SJSA1 (cell line): ENCODE measurements around the gene PRIMPOL. TPM values are rescaled to one million over a fixed set of nuclear protein-coding genes. Genes with fewer than 3 reads are reported as not detected.
"Not testable (repeated sequence)": the region's sequence is repeated elsewhere in the genome, so short reads cannot be mapped to it uniquely, and the experiment has no call there.

ENCODE experiments used
- DNase-seq, 2 experiments: peaks; one replicate each; pipeline ENCODE4 v3.0.0-alpha.2; 2015 to 2020; ENCODE audit warnings: low spot score in 2 of 2, low read depth in 1 of 2
- H3K27ac ChIP-seq: fragments of 250-450 bp; sonication (Bioruptor Pico); 2 replicates; pipeline ENCODE4 v1.5.1; 2020; ENCODE audit warnings: mild to moderate bottlenecking, moderate library complexity
- H3K27me3 ChIP-seq: fragments of 250-450 bp; sonication (Bioruptor Pico); replicated peaks from 2 replicates; pipeline ENCODE4 v1.5.1; 2020; ENCODE audit warnings: mild to moderate bottlenecking, moderate library complexity
- H3K36me3 ChIP-seq: fragments of 250-450 bp; sonication (Bioruptor Pico); 2 replicates; pipeline ENCODE4 v1.5.1; 2020; ENCODE audit warnings: mild to moderate bottlenecking
- H3K4me1 ChIP-seq: fragments of 250-450 bp; sonication (Bioruptor Pico); replicated peaks from 2 replicates; pipeline ENCODE4 v1.6.1; 2021; ENCODE audit warnings: mild to moderate bottlenecking
- H3K4me3 ChIP-seq: fragments of 250-450 bp; sonication (Bioruptor Pico); 2 replicates; pipeline ENCODE4 v1.5.1; 2020; ENCODE audit warnings: mild to moderate bottlenecking
- H3K9me3 ChIP-seq: fragments of 250-450 bp; sonication (Bioruptor Pico); replicated peaks from 2 replicates; pipeline ENCODE4 v1.5.1; 2020; ENCODE audit warnings: mild to moderate bottlenecking
- total RNA-seq: library from RNA; depleted of rRNA; stranded (reverse); fragments of >200 nt; shearing (Covaris generic); gene quantifications from 2 replicates; pipeline ENCODE4 v1.2.3, GENCODE V29; 2014

The PRIMPOL gene
- total RNA-seq, 1 experiment from 2014 or later, result 27.4 TPM

DNA sequence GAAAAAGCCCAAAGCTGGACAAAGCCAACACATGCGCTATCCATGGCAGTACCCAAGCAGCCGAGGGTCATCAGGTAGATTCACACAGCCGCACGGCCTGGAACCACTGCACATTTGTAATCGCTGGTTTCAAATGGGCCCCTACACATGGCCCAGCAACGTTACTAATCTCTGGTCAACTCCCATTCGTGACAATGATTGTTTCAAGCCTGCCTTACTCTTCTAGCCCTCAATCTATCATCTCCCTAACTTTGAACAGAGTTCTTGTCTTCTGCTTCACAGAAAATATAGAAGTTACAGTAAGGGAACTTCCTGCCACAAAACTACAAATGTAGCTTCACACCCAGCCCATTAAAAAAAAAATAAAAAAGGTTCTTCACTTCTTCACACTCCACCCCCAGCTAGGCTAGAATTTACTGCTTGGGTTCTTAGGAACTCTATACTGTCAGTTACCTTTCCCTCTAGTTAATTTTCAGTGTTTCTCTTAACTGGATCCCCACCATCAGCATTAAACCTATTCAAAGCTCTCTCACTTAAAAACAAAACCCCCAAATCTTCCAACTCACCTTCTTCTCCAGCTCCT is 24.5 kb upstream of the PRIMPOL start:
- Histone ChIP-seq H3K4me3 (no peak overlapping the region), H3K9me3 (no peaks in the 10 kb centered on the region), H3K27me3 (no peaks in the 10 kb centered on the region), H3K4me1 (no peaks in the 10 kb centered on the region), H3K27ac (no peak overlapping the region), H3K36me3 (peaks cover 16% of the 10 kb centered on the region)
- DNase-seq, result no peak

DNA sequence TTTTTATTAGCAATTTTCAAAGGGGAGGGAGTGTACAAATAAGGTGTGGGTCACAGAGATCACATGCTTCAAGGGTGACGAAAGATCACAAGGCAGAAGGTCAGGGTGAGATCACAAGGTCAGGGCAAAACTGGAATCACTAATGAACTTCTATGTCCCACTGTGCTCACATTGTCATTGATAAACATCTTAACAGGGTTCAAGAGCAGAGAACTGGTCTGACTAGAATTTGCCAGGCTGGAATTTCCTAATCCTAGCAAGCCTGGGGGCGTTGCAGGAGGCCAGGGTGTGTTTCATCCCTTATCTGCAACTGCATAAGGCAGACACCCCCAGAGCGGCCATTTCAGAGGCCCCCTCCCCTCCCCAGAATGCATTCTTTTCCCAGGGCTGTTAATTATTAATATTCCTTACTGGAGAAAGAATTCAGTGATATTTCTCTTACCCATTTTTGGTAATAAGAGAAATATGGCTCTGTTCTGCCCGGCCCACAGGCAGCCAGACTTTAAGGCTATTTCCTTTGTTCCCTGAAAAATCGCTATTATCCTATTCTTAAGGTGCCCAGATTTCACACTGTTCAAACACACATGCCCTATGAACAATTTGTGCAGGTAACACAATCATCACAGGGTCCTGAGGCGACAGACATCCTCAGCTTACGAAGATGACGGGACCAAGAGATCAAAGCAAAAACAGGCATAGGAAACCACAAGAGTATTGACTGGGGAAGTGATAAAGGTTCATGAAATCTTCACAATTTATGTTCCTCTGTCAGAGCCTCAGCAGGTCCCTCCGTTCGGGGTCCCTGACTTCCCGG is 23.5 kb upstream of the PRIMPOL start:
- H3K4me1 ChIP-seq, H3K4me3 ChIP-seq, H3K9me3 ChIP-seq, H3K27ac ChIP-seq, DNase-seq, H3K27me3 ChIP-seq: not testable (repeated sequence)
- H3K36me3 ChIP-seq, result peaks cover 26% of the 10 kb centered on the region

DNA sequence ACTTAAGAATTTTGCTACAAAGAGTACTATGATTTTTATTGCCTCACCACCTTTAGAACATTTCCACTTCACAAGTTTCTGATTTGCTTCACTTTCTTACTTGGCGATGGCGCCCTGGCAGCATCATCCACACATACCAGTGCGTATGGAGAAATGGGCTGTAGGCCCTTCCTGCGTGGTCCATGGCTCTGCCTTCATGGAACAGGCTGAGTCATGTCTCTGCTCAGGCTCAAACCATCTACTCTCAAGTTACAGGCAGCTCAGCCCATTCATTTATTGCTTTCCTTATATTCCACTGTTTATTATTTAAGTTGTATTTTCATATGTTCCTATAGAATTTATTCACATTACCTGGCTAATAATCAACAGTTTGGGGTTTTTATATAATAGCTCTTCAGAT is 21.4 kb upstream of the PRIMPOL start:
- Histone ChIP-seq H3K4me3 (no peak overlapping the region), H3K4me1 (no peaks in the 10 kb centered on the region), H3K27me3 (no peaks in the 10 kb centered on the region), H3K9me3 (no peaks in the 10 kb centered on the region), H3K36me3 (peaks cover 45% of the 10 kb centered on the region), H3K27ac (no peak overlapping the region)
- no peak for DNase-seq

DNA sequence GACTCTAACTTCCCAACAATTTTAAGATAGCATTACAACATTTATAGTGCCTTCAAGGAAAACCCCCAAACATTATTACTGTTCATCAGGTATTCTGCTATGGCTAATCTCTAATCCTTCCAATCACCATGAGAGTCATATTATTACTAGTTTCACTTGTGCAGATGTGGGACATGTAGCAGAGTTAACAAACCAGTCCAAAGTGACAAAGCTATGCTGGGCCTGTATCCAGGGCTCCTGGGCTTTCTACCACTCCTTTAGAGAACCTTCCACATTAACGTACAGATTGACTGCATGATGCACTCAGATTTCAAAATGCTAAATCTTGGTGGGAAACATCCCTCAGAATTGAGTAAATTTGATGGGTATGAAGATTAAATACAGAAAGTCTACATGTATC is 16.7 kb upstream of the PRIMPOL start:
- Histone ChIP-seq H3K36me3 (peaks cover 81% of the 10 kb centered on the region), H3K27me3 (no peaks in the 10 kb centered on the region), H3K27ac (no peak overlapping the region), H3K4me3 (no peak overlapping the region), H3K9me3 (no peaks in the 10 kb centered on the region), H3K4me1 (no peaks in the 10 kb centered on the region)
- DNase-seq, result no peak

DNA sequence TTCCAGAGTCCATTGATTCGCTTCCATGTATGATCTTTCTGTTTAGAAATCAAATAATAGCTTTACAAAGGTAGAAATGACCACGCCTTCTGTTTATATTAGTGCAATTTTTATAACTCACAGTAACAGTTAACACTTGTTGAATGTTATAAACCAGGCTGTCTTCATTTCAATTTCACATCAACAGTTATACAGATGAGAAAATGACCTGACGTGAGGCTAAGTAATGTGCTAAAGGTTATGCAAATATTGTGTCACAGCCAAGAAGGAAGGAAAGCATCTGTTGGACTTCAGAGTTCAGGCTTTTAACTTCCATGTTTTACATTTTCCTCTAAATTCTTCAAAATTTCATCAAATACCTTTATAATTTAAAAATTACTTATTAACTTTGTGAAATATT is 14.2 kb upstream of the PRIMPOL start:
- Histone ChIP-seq H3K4me3 (no peak overlapping the region), H3K4me1 (no peaks in the 10 kb centered on the region), H3K36me3 (peaks cover 77% of the 10 kb centered on the region), H3K27ac (no peak overlapping the region), H3K27me3 (no peaks in the 10 kb centered on the region), H3K9me3 (no peaks in the 10 kb centered on the region)
- no peak for DNase-seq

DNA sequence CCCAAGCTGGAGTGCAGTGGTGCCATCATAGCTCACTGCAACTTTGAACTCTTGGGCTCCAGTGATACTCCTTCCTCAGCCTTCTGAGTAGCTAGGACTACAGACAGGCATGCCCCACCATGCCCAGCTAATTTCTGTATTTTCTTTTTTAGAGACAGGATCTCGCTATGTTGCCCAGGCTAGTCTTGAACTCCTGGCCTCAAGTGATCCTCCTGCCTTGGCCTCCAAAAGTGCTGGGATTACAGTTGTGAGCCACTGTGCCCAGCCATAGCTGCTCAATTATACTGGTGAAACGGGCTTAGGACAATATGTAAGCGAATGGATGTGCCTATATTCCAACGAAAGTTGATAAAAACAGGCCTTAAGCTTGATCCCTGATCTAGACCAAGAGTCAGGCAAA is 13.4 kb upstream of the PRIMPOL start:
- Histone ChIP-seq H3K27me3 (no peaks in the 10 kb centered on the region), H3K36me3 (peaks cover 73% of the 10 kb centered on the region), H3K9me3 (no peaks in the 10 kb centered on the region), H3K27ac (no peak overlapping the region), H3K4me3 (no peak overlapping the region), H3K4me1 (no peaks in the 10 kb centered on the region)
- no peak for DNase-seq

DNA sequence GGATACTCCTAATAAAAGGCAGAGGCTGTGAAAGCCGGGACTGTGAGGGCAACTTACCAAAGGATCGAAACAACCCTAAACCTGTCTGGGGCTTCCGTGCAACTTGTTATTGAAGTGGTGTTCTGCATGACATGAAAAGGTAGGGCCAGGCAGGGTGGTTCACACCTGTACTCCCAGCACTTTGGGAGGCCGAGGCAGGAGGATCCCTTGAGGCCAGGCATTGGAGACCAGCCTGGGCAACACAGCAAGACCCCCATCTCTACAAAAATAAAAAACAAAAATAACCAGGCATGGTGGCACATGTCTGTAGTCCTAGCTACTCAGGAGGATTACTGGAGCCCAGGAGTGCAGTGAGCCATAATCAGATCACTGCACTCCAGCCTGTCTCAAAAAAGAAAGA is 12.6 kb upstream of the PRIMPOL start:
- Histone ChIP-seq H3K36me3 (peaks cover 74% of the 10 kb centered on the region), H3K4me1 (no peaks in the 10 kb centered on the region), H3K9me3 (no peaks in the 10 kb centered on the region), H3K27me3 (no peaks in the 10 kb centered on the region), H3K27ac (no peak overlapping the region), H3K4me3 (no peak overlapping the region)
- DNase-seq, result no peak

DNA sequence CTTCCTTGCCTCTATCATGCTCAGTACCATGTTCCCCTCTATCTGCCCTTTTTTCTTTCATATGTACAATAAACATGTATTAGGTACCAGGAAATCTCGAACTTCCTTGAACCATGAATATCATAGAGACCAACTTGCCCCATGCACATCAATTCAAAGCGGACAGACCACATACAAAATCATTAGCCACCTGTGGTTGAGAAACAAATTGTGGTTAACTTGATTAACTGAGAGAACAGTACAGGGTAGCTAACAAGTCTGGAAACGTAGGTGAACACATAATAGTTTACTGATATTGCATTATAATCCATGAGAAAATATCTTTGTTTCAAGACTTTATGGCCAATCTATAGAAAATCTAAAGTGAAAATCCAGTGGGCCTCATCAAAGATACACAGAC is 8.5 kb upstream of the PRIMPOL start:
- DNase-seq, result no peak
- H3K36me3 ChIP-seq, result peaks cover 55% of the 10 kb centered on the region
- H3K27me3 ChIP-seq, result no peaks in the 10 kb centered on the region
- no peaks in the 10 kb centered on the region; the same call in 1 of the 2 replicates for H3K4me1 ChIP-seq
- no peak overlapping the region for H3K27ac ChIP-seq
- H3K4me3 ChIP-seq, result no peak overlapping the region
- no peaks in the 10 kb centered on the region for H3K9me3 ChIP-seq

DNA sequence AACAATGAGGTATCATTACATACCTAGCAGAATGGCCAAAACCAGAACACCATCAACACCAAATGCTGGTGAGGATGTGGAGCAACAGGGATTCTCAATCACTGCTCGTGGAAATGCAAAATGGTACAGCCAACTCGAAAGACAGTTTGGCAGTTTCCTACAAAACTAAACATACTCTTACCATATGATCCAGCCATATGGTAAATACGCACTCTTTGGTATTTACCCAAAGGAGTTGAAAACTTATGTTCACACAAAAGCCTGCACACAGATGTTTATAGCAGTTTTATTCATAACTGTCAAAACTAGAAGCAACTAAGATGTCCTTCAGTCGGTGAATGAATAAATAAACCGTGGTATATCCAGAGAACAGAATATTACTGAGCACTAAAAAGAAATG is 8.1 kb upstream of the PRIMPOL start:
- Histone ChIP-seq H3K36me3 (peaks cover 55% of the 10 kb centered on the region), H3K9me3 (no peaks in the 10 kb centered on the region), H3K4me1 (no peaks in the 10 kb centered on the region; the same call in 1 of the 2 replicates), H3K27me3 (no peaks in the 10 kb centered on the region), H3K27ac (no peak overlapping the region), H3K4me3 (no peak overlapping the region)
- DNase-seq, result no peak

DNA sequence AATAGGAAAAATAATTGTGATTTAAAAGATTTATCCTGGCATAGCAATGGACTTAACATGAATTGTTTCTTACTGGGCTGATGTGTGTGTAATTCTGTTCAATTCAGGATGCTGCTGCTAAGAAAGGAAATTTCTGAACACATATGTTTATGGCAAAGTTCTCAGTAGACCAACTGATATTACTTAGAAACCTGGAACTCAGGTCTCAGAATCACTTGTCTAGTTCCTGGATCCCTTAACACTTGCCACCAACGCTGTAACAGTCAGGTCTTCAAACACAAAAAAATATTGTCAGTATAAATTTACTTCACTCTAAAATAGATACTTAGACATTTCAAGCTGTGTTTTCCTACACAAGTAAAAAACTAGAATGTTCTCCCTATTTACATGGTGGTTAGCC is 5.8 kb upstream of the PRIMPOL start:
- peaks cover 49% of the 10 kb centered on the region for H3K36me3 ChIP-seq
- H3K9me3 ChIP-seq, result 0 out of 2 replicates have a peak, but pooled peaks cover under 1% of the 10 kb centered on the region
- no peaks in the 10 kb centered on the region for H3K27me3 ChIP-seq
- no peak for DNase-seq
- H3K4me3 ChIP-seq, result no peak overlapping the region
- peaks cover 15% of the 10 kb centered on the region for H3K4me1 ChIP-seq
- H3K27ac ChIP-seq, result no peak overlapping the region

DNA sequence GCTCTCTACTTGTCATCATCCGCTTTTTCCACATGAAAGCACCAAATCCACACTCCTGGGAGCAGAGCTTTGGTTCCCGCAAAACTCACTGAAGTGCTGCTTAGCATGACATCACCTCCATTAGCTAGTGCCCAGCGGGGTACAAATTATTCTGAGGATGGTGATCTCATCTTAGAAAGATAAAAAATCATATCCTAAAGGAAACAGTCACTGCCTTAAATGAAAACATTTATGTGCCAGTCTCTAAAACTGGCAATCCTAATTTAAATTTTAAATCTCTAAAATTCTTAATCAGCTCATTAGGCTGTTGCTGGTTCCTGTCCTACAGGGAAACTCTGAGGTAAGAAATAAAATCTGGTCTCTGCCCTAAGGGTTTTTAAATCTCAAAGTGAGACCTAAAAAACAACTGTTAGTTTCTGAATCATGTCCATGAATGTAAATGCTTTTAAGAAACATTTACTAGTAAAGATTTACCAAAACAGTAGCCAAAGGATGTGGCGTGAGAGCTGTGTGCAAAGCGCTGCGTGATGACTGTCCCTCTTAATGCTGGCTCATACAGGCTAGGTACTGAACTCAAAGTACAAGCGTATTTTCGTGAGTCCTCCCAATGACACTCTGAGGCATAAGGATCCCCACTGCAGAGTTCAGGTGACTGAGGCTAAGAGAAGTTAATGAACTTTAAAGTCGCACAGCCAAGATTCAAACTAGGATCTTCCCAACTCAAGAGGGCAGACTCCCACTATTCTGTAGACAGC is 4.8 kb upstream of the PRIMPOL start:
- Histone ChIP-seq H3K27ac (no peak overlapping the region), H3K27me3 (no peaks in the 10 kb centered on the region), H3K4me3 (no peak overlapping the region), H3K36me3 (peaks cover 50% of the 10 kb centered on the region), H3K4me1 (peaks cover 16% of the 10 kb centered on the region), H3K9me3 (0 out of 2 replicates have a peak, but pooled peaks cover 4% of the 10 kb centered on the region)
- no peak for DNase-seq

DNA sequence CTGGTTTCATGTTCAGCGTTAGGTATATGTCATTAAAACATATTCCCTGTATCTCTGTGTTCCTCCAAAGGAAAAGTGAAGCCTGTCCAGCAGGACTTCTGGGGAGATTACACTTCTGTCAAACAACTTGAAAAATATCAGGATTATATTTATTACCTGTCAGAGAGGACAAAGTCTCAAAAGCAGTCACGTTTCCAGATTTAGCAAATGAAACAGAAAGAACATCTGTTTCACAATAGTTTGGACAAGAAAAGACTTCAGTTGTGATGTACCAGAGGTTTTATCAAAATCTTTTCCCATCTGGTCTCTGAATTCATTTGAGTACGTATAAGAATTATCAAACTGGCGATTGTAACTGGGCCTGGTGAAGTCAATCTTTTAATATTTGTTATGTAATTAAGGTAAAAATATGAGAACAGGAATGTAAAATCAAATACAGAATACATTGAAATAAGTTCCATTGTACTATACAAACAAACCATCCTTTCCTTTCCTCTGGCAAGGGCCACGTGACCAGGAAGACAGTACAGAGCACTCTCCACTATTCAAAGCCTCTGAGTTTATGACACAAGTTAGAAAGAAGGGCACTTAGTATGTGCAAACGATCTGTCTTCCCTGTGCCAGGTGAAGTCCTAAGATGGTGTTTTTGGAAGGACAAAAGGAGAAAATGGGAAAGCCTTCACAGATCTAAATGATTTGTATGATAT is 3.5 kb upstream of the PRIMPOL start:
- H3K4me3 ChIP-seq, result no peak overlapping the region
- H3K36me3 ChIP-seq, result peaks cover 49% of the 10 kb centered on the region
- H3K27me3 ChIP-seq, result no peaks in the 10 kb centered on the region
- H3K9me3 ChIP-seq, result 0 out of 2 replicates have a peak, but pooled peaks cover 4% of the 10 kb centered on the region
- H3K27ac ChIP-seq, result no peak overlapping the region
- peaks cover 27% of the 10 kb centered on the region for H3K4me1 ChIP-seq
- no peak for DNase-seq

DNA sequence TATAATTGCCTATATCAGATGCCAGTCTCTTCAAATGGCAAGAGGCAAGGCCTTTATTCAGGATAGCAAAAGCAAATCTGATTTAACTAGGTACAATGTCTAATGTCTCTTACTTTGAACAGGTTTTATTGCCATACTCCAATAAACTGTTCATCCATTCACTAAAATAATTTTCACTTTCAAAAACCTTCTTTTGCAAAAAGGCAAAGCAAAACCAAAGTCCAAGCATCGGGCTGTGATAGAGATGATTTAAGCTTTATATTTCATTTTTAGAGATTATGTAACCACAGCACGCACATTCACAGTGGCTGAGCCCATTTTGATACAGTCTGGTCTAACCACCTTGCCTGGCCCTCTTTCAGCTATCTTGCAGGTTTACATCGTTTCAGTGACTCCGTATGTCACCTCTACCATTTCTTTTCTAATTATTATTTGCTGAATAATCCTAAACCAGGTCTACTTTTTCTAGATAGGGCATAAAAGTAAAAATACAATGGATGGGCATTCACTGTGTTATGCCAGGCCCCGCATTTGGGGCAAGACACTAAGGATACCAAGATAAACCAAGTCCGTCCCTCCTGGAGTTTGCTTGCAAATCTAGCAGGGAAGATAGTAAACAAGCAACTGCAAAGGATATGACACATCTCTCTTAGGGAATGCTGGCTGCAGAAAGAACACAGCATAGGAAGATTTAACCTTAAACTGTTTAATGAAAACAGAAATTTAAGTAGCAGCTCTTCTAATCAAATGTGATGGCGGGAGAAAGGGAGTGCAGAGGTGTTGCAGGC is 2.1 kb upstream of the PRIMPOL start:
- Histone ChIP-seq H3K27ac (no peak overlapping the region), H3K27me3 (no peaks in the 10 kb centered on the region), H3K4me1 (peaks cover 27% of the 10 kb centered on the region), H3K9me3 (0 out of 2 replicates have a peak, but pooled peaks cover 4% of the 10 kb centered on the region), H3K4me3 (peak overlapping the region; percentile 83), H3K36me3 (peaks cover 41% of the 10 kb centered on the region)
- peak in 1 of 2 experiments; percentile 24 for DNase-seq
